ENCODE results near the gene SGMS1.
"Not testable (repeated sequence)": the region's sequence is repeated elsewhere in the genome, so short reads cannot be mapped to it uniquely, and the experiment has no call there.

Gene SGMS1

DNA sequence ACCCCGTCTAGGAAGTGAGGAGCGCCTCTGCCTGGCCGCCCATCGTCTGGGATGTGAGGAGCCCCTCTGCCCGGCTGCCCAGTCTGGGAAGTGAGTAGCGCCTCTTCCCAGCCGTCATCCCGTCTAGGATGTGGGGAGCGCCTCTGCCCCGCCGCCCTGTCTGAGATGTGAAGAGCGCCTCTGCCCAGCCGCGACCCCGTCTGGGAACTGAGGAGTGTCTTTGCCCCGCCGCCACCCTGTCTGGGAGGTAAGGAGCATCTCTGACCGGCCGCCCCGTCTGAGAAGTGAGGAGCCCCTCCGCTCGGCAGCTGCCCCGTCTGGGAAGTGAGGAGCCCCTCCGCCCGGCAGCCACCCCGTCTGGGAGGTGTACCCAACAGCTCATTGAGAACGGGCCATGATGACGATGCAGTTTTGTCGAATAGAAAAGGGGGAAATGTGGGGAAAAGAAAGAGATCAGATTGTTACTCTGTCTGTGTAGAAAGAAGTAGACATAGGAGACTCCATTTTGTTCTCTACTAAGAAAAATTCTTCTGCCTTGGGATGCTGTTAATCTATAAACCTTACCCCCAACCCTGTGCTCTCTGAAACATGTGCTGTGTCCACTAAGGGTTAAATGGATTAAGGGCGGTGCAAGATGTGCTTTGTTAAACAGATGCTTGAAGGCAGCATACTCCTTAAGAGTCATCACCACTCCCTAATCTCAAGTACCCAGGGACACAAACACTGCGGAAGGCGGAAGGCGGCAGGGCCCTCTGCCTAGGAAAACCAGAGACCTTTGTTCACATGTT is 267.9 kb downstream of the SGMS1 start:
- DNase-seq, result not testable (repeated sequence)

DNA sequence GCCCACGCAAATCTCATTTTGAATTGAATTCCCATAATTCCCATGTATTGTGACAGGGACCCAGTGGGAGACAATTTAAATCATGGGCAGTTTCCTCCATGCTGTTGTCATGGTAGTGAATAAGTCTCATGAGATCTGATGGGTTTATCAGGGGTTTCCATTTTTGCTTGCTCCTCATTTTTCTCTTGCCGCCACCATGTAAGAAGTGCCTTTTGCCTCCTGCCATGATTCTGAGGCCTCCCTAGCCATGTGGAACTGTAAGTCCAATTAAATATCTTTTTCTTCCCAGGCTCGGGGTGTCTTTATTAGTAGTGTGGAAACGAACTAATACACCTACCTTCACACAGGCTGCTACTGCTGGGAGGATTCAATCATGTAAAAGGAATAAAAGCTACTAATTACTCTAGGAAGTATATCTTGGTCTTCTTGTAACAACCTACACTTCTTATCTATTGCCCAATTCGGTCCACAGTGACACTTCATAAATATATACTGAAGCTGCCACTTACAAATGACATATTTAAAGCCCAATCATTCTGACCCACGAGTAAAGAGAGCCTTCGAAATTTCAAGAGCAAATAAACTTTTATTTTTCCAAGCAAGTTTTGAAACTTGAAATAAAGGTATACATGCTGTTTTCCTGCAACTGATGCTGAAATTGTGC is 272.1 kb downstream of the SGMS1 start:
- no peak for DNase-seq

DNA sequence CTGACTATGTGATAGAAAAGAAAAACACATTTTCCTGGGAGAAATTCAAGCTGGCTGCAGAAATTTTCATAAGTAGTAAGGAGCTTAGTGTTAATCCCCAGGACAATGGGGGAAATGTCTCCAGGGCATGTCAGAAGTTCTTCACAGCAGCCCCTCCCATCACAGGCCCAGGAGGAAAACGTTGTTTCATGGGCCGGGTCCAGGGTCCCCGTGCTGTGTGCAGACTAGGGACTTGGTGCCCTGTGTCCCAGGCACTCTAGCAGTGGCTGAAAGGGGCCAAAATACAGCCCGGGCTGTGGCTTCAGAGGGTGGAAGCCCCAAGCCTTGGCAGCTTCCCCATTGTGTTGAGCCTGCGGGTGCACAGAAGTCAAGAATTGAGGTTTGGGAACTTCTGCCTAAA is 273.4 kb downstream of the SGMS1 start:
- no peak for DNase-seq

DNA sequence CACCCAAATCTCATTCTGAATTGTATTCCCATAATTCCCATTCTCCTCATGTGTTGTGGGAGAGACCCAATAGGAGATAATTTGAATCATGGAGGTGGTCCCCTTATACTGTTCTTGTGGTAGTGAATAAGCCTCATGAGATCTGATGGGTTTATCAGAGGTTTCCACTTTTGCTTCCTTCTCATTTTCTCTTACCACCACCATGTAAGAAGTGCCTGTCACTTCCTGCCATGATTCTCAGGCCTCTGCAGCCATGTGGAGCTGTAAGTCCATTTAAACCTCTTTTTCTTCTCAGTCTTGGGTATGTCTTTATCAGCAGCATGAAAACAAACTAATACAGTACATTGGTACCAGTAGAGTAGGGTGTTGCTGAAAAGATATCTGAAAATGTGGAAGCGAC is 274.2 kb downstream of the SGMS1 start:
- no peak for DNase-seq

DNA sequence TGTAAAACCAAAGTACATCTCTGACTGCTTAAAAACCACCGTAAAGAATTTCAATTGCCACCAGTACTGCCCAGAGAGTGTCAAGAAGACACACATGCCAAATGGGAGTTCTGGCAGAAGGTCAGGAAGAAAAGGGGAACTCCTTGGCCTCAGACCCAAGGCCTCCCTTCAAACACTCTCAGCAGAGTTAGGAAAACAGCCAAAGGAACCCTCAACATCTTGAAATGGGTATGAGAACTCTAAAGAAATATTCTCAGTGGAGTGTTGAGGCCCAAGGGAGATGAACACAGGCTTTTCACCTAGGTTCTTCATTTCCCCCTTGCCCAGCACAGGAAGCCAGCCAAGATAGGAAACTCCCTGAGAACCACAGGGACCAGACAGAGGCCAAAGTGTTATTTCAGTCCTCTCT is 276.4 kb downstream of the SGMS1 start:
- DNase-seq, result no peak

DNA sequence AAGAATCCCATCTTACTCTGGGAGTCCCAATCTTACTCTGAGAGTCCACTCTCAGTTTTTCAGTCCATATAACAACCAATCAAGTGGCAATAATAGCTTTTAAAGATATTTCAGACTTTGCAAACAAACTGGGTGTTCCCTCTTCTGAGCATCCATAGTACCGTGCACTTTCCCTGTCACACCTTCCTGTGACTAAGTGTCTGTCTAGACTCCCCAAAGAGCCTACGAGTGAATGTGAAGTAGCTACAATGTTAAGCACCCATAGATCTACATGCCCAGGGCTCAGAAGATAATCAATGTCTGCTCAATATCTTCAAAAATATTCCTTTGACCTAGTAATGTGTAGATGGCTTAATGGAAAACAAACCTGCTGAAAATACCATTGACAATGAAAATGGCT is 276.8 kb downstream of the SGMS1 start:
- DNase-seq, result no peak

DNA sequence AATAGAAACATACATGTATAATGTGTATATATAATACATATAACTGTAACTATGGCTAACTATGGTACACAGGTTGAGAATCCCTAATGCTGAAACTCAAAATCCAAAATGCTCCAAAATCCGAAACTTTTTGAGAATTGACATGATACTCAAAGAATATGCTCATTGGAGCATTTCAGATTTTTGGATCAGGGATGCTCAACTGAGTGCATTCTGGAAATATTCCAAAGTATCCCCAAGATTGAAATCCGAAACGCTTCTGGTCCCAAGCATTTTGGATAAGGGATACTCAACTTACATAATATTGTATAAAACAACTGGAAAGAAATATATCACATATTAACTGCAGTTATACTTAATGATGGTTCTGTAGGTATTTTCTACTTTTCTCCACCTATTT is 278.2 kb downstream of the SGMS1 start:
- no peak for DNase-seq

DNA sequence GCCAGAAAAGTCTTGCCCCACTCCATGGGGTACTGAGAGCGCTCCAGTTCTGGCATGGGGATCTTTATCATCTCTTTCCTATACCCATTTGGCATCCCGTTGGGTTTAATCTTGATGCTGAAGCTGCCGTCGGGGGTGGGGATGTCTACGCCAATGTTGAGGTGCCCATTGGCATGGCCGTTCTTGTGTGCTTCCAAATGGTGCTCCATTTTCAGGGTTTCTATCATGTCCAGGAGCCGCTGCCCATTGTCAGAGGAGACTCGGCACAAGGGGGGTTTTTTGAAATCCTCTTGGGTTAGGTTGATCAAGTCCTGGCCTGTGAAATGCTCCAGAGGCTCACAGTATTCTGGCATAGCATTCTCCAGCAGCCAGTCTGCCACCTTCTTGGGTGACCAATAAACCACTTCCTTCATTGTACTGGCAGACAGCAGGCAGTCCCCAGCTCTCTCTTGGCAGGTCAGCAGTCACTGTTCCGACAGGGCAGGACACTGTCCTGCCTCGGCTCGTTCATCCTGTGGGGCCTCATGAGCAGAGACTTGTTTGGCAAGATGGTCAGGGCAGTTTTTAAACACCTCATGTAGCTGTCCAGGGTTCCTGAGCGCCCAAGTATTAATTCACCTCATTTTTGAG is 279.9 kb downstream of the SGMS1 start:
- DNase-seq, result no peak

DNA sequence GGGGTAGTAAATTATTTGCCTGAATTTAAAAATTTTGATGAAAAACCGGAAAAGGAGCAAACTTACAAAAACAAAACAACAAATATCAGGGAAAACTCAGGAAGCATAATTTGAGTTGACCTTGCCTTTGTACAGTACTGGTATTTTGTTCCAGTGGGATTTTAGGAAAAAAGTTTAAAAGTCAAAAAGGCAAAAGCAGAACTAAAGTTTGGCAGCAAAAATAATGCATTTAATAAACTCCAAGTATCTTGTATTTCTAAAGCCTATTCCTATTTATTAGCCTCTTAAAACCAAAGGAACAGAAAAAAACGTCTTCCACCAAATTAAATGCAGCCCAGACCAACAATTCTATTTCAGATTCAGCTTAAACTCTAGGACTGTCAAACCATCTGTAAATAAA is 281.8 kb downstream of the SGMS1 start:
- no peak for DNase-seq

DNA sequence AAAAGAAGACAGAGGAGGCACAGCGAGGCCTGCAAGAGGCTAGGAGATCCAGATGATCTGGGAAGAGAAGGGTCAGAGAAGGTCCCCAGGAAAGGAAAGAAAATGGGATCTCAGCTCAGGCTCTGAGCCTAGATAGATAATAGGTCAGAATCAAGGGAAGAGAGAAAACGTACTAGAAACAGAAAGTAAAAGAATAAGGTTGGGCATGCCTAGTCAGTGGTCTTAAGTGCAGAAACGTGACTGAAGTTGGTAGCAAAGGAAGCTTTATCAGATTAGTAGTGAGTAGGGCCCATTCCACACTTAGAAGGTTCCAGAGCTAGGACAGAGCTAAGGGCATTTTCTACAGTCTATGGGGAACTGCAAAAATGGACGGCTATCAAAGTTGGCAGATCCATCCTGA is 287.6 kb downstream of the SGMS1 start:
- no peak for DNase-seq

DNA sequence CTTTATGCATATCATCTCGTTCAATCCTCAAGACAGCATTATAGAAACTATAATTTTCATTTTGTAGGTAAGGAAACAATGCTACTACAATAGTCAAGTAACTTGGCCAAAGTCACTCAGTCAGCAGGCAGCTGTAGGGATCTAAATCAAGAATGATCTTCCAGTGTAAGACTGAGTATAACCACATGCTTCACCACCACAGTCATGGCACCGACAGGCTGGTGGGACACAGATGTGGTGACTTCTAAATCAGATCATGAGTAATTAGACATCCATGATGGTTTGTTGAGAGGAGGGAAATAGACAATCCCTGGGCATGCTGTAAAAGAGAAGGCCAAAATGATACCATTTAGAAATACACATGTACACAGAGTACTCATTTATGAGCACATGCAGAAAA is 288.4 kb downstream of the SGMS1 start:
- no peak for DNase-seq

DNA sequence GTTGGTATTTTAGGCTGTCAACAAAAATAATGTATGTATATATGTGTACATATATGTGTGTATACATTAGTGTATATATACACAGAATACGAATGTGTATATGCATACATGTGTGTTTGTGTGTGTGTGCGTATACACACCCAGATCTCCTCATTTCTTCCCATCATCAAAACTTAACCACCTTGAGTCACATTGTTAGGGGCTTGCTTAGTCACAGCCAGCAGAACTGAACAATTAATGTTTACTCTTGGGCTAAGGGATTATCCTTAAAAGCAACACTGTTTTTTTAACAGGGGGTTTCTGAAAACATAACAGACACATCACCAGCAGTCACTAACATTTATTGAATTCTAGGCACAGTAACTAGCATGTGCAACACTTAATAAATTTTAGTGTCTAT is 289.5 kb downstream of the SGMS1 start:
- DNase-seq, result no peak

DNA sequence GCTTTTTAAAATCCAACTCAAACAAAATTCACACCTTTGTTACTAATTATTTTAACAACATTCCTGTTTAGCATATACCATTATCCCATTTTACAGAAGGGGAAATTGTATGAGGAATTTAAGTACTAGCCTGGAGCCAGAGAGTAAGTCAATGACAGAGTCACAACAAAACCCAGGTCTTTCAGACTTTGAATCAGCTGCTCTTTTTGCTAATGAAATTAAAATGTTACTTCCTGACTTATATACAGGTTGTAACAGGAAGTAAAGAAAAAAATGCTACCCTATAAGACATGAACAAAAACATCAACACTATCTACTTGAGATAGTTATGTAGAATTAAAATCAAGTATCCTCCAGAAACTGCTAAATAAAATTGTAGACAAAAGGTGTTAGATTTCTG is 289.9 kb downstream of the SGMS1 start:
- DNase-seq, result no peak

DNA sequence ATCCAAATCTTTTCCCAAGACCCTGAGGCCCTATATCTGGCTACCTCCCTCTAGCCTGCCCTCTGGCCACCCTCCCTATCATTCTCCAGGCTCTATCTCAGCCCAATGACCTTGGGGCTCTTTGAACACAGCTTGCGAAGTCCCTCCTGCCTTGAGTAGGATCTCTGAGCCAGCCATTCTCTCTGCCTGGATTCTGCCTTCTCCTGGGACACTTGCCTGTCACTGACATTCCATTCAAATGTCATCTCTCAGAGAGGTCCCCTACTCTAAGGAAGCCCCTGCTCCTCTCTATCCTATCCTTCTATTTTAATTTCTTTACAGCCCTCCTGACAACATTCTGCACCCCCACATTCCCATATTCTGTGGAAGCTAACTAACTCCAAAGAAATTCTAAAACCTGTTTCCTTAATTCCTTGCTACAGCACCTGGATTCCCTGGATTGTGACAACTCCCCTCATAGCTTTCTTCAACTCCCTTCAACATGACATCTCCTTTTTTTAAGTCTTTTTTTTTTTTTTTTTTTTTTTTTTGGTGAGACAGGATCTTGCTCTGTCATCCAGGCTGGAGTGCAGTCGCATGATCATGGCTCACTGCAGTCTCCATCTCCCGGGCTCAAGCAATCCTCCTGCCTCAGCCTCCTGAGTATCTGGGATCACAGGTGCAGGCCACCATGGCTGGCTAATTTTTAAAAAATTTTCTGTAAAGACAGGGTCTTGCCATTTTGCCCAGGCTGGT is 291.5 kb downstream of the SGMS1 start:
- no peak for DNase-seq

DNA sequence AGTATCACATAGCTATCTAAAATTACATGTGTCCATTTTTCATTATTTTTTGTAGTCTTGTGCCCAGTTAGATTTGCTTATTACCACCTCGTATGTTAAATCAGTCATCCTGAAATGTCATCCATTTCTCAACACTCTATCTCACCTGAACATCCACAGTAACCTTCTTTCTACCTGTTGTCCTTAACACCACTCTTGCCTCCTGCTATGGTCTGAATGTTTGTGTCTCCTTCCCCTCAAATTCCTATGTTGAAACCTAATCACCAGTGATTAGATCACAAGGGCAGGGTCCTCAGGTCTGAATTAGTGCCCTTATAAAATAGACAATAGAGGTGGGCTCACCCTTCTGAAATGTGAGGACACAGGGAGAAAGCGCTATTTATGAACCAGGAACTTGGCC is 292.3 kb downstream of the SGMS1 start:
- DNase-seq, result no peak

DNA sequence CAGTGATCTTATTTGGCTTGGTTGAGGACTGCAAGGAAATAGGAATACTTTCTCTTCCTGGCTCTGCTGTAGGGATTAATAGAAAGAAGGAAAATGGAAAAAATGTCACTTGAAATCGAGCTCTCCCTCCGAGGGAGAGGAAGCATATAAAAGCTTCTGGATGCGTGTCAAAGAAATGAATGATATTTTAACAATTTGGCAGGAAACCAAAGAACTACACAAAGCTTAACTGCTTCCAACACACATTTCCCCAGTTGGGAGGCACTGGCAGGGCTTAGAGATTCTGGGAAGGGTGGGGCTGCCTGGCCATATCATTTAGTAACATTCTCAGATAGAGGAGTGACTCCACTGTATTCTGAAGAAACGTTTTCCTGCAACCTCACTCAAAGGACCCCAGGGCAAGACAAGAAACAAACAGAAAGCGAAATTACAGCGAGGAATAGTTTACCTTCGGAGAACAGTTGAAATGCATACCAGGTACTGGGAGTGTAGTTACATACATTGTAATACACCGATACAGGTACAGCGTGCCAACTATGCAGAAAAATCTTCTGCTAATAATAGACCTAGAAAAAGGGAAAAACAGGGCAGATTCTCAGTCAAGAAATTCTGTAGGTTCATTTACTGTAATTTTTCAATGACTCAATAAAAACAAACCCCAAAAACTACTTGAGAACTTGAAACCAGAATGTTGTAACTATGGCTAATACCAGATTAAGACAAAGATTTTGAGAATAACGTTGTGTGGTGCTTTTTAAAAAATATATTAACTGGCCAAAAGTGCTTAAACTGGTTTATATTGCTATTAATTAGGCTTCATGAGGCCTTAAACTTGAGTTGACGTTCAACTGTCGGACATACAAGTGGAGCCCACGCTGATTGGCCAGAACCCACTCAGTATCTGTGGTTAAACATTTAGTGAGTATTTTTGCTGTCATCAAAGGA is 296.7 kb downstream of the SGMS1 start:
- no peak for DNase-seq

DNA sequence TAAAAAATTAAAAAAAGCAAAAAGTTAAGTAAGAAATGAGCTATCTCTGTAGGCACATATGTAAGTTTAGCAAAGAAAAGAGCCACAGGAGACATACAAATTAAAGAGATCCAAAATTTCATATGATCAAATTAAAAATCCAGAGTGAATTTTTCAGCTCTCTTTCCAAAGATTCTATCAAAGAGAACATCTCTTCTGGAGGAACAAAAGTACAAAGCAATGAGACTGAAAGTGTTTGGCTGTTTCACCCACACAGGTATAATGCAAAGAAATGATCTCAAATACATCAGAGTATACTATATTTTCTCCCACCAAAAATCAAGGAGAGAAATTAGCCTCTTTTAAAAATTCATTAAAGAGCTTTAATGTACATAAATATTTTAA is 297.6 kb downstream of the SGMS1 start:
- no peak for DNase-seq

DNA sequence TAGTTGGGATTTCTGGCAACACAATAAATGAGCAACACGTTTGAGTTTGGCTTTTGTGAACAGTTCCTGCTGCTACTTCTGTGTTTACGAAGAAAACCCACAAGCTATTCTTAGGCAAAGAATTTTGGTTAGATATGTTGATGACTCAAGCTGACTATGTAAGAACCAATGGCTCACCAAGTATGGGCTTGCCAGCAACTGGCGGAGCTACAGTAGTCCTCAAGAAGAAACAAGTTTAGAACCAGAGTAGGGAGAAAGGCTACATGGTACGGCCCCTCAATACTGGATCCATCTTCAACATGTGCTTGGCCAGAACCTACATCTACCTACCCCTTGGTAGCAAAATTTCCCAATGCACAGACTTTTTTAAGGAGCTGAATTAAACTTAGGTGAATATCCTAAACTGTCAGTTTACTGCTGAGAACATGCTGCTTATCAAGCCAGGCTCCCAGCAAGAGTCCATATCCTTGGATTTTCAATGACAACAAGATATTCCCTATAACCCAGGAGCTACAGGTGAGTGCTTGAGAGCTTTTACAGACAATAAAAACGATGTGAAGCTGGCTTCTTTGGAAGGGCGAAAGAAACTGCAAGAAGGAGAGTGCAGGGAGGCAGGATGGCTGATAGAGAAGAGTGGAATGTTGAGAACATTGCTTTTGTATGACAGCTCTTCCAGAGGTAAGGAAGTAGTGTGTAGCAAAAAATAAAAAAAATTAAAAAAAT is 298.1 kb downstream of the SGMS1 start:
- DNase-seq, result no peak

DNA sequence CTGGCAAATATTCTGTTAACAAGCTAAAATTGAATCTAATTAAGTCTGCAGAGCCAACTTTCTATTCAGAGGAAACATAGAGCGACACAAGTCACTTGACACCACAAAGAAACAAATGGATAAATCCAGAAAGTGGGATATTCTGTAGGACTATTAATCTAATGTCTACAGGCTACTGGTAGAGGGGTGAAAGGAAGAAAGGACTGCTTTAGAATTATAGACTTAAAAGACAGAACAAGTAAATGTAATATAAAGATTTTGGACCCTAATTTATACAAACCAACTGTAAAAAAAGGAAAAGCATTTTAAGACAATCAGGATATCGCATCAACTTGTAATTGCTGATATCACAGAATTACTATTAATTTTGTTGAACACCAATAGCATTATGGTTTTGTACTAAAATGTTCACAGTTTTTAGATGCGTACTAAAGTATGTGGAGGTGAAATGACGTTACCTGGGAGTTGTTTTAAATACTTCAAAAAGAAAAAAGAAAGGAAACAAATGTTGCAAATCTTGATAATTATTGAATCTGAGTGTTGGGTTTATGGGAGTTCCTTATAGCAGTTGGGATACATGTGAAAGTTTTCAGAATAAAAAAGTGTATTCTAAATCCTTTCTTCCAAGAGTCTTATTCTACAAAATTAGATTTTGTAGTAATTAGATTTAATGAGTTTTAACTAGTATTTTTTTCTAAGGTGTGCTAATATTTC is 298.9 kb downstream of the SGMS1 start:
- no peak for DNase-seq

DNA sequence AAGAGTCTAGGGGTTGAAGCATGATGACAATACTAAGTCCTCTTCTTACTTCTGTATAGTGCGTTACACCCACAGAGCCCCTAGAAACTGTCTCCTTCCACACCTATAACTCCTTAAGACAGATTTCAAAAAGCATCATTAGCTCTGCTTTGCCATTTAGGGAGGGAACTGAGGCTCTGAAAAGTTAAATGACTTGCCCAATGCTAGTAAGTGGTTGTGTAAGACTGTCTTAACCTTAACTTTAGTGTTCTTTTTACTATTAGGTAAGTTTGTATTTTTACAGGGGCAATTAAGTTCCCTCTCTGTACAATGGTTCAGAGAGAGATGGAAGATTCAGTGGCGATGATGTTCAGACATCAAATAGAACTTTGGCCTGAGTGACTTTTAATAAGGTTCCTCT is 299.7 kb downstream of the SGMS1 start:
- no peak for DNase-seq

DNA sequence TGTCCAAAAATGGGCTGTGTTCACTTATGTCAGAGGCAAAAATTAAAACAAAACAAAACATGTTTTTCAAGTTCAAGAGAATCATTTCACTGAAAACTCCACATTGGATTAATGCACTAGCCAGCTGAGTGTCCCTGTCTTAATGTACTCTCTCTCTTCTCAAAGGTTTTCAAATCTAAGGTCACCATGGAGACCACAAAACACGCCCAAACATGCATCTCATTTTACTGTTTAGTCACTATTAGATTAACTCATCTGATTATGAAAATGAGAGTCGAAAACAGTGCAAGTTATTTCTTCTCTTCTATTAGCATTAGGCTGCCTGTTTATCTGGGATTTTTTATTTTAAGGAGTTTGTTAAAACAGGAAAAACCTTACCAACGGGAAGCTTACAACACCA is 301.7 kb downstream of the SGMS1 start:
- no peak for DNase-seq
